ENCODE results near the gene OLFML3. TPM values are rescaled to one million over a fixed set of nuclear protein-coding genes. Genes with fewer than 3 reads are reported as not detected.

The OLFML3 gene
- total and polyA plus RNA-seq, 2 of the 13 experiments (the other 11 are each of a cell fraction or from before 2014, with no cell fraction given) = 2.0 to 5.1 TPM

GRCh38 chr1:113981962-113982931, 3.0 kb downstream of the OLFML3 start (continued):
- TF ChIP-seq MAX (IDR thresholded peaks at IDR 0.05) (0 out of 2 replicates have a peak, but pooled peaks have one; percentile 28), IRF2 (CRISPR knock-in tag; IDR thresholded peaks at IDR 0.05) (peak; percentile 51; the same call in 1 of the 2 replicates), ZNF225 (CRISPR knock-in tag; IDR thresholded peaks at IDR 0.05) (no peak), PAX8 (CRISPR knock-in tag; IDR thresholded peaks at IDR 0.05; ENCODE audit: borderline replicate concordance) (no peak), REPIN1 (CRISPR knock-in tag; IDR thresholded peaks at IDR 0.05; ENCODE audit: borderline replicate concordance, low read depth) (no peak), ONECUT2 (CRISPR knock-in tag; IDR thresholded peaks at IDR 0.05) (no peak), THAP11 (CRISPR knock-in tag; IDR thresholded peaks at IDR 0.05) (no peak), HIVEP1 (CRISPR knock-in tag; IDR thresholded peaks at IDR 0.05) (no peak), SMC3 (IDR thresholded peaks at IDR 0.05; ENCODE audit: low read length) (no peak), HDAC2 (CRISPR knock-in tag; IDR thresholded peaks at IDR 0.05) (peak; percentile 59; the same call in 1 of the 2 replicates), ZNF567 (CRISPR knock-in tag; IDR thresholded peaks at IDR 0.05; ENCODE audit: borderline replicate concordance) (no peak), NR2F1 (CRISPR knock-in tag; IDR thresholded peaks at IDR 0.05) (no peak), ZFP36 (IDR thresholded peaks at IDR 0.05; ENCODE audit: borderline replicate concordance, low read depth, low read length, partially characterized antibody) (no peak), RBM39 (IDR thresholded peaks at IDR 0.05; ENCODE audit: low read depth, low read length, poor library complexity, severe bottlenecking) (no peak), TEAD3 (CRISPR knock-in tag; optimal IDR thresholded peaks at IDR 0.05; ENCODE audit: borderline replicate concordance) (peak; percentile 35), TFE3 (CRISPR knock-in tag; IDR thresholded peaks at IDR 0.05) (no peak), ZNF576 (CRISPR knock-in tag; IDR thresholded peaks at IDR 0.05) (no peak), SMARCC2 (IDR thresholded peaks at IDR 0.05) (no peak), POLR2AphosphoS2 (IDR thresholded peaks at IDR 0.05; ENCODE audit: low read depth, low read length) (no peak), MTF2 (CRISPR knock-in tag; IDR thresholded peaks at IDR 0.05; ENCODE audit: borderline replicate concordance) (no peak), SOX6 (IDR thresholded peaks at IDR 0.05) (no peak), SOX6 (CRISPR knock-in tag; IDR thresholded peaks at IDR 0.05) (peak; percentile 28; the same call in 1 of the 2 replicates), PITX1 (CRISPR knock-in tag; IDR thresholded peaks at IDR 0.05) (no peak; the same call in 1 of the 2 replicates), ZNF256 (CRISPR knock-in tag; conservative IDR thresholded peaks at IDR 0.05) (no peak), ZNF550 (CRISPR knock-in tag; IDR thresholded peaks at IDR 0.05; ENCODE audit: borderline replicate concordance) (no peak), HOXA5 (CRISPR knock-in tag; IDR thresholded peaks at IDR 0.05) (no peak)

Data from HepG2 (cell line).